ENCODE data around the gene TOPORS.
A peak's percentile ranks its signal among the peaks of the same experiment; 100 is the strongest.

Gene TOPORS

DNA sequence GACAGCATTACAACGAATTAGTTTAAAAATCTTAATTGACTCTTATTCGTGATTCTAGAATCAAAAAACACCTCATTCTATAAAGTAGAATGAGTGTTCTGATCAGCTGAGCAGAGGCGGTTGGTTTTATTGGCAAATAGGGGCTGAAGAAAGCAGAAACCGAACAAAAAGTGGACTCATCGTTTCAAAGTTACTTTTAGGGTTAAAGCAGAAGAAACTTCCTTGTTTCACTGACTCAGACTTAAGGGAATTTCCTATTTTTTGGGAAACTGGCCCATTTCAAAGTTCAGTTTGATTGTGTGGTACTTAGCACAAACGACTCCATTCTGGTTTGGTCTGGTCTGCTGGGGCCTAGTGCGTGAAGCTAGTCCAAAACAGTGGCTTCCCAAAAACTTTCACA is 21.4 kb upstream of the TOPORS start:
- peaks cover 26% of the 10 kb centered on the region for H3F3A ChIP-seq (ENCODE audit: insufficient read depth, low read length)
- H3K4me1 ChIP-seq (ENCODE audit: low read length), result peaks cover 38% of the 10 kb centered on the region
- H3K79me2 ChIP-seq (ENCODE audit: low read length), result peaks cover 40% of the 10 kb centered on the region
- H3K9me3 ChIP-seq (replicated peaks; ENCODE audit: insufficient read depth, low read length), result no peaks in the 10 kb centered on the region
- no peak overlapping the region for H3K27ac ChIP-seq (ENCODE audit: low read length)
- H2AFZ ChIP-seq (ENCODE audit: low read length), result peak overlapping the region; percentile 96
- no peaks in the 10 kb centered on the region for H3K27me3 ChIP-seq (replicated peaks; ENCODE audit: insufficient read depth, low read length)
- TF ChIP-seq, protein P1, sequence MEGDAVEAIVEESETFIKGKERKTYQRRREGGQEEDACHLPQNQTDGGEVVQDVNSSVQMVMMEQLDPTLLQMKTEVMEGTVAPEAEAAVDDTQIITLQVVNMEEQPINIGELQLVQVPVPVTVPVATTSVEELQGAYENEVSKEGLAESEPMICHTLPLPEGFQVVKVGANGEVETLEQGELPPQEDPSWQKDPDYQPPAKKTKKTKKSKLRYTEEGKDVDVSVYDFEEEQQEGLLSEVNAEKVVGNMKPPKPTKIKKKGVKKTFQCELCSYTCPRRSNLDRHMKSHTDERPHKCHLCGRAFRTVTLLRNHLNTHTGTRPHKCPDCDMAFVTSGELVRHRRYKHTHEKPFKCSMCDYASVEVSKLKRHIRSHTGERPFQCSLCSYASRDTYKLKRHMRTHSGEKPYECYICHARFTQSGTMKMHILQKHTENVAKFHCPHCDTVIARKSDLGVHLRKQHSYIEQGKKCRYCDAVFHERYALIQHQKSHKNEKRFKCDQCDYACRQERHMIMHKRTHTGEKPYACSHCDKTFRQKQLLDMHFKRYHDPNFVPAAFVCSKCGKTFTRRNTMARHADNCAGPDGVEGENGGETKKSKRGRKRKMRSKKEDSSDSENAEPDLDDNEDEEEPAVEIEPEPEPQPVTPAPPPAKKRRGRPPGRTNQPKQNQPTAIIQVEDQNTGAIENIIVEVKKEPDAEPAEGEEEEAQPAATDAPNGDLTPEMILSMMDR (IDR thresholded peaks at IDR 0.05; ENCODE audit: low read length), result no peak
- no peak for TF ChIP-seq EZH2phosphoT487 (IDR thresholded peaks at IDR 0.05; ENCODE audit: low read length)
- no peak for TF ChIP-seq EZH2 (optimal IDR thresholded peaks at IDR 0.05; ENCODE audit: low read depth, low read length)
- no peak for DNase-seq
- peak overlapping the region; percentile 100 for H3K4me3 ChIP-seq (ENCODE audit: low read length)
- peak overlapping the region; percentile 94 for H3K4me2 ChIP-seq (ENCODE audit: low read depth, low read length)
- H4K20me1 ChIP-seq (ENCODE audit: insufficient read depth, low read length), result no peaks in the 10 kb centered on the region; the same call in 1 of the 2 replicates
- no peaks in the 10 kb centered on the region for H3K36me3 ChIP-seq (replicated peaks; ENCODE audit: insufficient read depth, low read length)
- H3K9me2 ChIP-seq (replicated peaks; ENCODE audit: insufficient read depth, low read length), result no peaks in the 10 kb centered on the region
- no peak overlapping the region for H3K9ac ChIP-seq (ENCODE audit: low read length)

DNA sequence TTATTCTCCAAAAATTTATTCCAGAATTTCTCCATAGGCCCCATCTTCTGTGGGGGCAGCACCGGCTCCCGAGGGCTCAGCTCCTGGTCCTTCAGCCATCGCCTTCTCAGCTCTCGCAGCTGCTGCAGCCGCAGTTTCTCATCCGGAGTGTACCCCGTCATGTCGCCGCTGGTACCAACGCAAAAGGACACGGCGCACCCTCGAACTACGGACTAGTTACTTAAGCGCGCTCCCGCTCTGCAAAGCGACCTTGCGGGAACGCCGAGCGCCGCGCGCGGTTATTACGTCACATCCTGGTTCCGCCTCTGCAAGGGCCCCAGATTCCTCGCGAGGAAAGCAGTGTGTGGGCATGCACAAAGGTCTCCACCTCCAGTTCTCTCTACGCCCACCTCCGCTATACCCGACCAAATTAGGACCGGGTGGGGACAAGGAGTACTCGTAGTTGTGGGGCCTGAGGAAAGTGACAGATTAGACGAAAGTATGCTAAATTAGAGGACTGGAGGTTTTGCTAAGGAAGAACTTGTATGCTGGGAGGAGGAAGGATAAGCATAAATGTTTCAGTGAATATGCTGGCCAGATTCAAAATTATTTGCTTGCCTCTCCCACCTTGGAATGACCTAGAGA is 20.6 kb upstream of the TOPORS start, which contains the start of gene NDUFB6:
Gene NDUFB6 (minus strand): TSS at position 260 of the 624 bp plus-strand sequence. CDS start 99 bp downstream, at position 161.
- peak within 1 kb of the TSS; percentile 94 for H3K4me2 ChIP-seq (ENCODE audit: low read depth, low read length)
- H3K4me1 ChIP-seq (ENCODE audit: low read length), result peaks cover 32% of the 10 kb centered on the region
- H3K27ac ChIP-seq (ENCODE audit: low read length), result peak within 1 kb of the TSS; percentile 84
- H4K20me1 ChIP-seq (ENCODE audit: insufficient read depth, low read length), result no peaks in the 10 kb centered on the region; the same call in 1 of the 2 replicates
- peak; percentile 97 for DNase-seq
- H3K9ac ChIP-seq (ENCODE audit: low read length), result peak within 1 kb of the TSS; percentile 91
- peaks cover 26% of the 10 kb centered on the region for H3F3A ChIP-seq (ENCODE audit: insufficient read depth, low read length)
- H3K79me2 ChIP-seq (ENCODE audit: low read length), result peaks cover 43% of the 10 kb centered on the region
- H3K4me3 ChIP-seq (ENCODE audit: low read length), result peak within 1 kb of the TSS; percentile 100
- H3K9me3 ChIP-seq (replicated peaks; ENCODE audit: insufficient read depth, low read length), result no peaks in the 10 kb centered on the region
- no peaks in the 10 kb centered on the region for H3K36me3 ChIP-seq (replicated peaks; ENCODE audit: insufficient read depth, low read length)
- no peaks in the 10 kb centered on the region for H3K27me3 ChIP-seq (replicated peaks; ENCODE audit: insufficient read depth, low read length)
- no peaks in the 10 kb centered on the region for H3K9me2 ChIP-seq (replicated peaks; ENCODE audit: insufficient read depth, low read length)
- peak within 1 kb of the TSS; percentile 96 for H2AFZ ChIP-seq (ENCODE audit: low read length)
- TF ChIP-seq, protein P1 (IDR thresholded peaks at IDR 0.05; ENCODE audit: low read length), result no peak
- no peak for TF ChIP-seq EZH2phosphoT487 (IDR thresholded peaks at IDR 0.05; ENCODE audit: low read length)
- TF ChIP-seq EZH2 (optimal IDR thresholded peaks at IDR 0.05; ENCODE audit: low read depth, low read length), result no peak

DNA sequence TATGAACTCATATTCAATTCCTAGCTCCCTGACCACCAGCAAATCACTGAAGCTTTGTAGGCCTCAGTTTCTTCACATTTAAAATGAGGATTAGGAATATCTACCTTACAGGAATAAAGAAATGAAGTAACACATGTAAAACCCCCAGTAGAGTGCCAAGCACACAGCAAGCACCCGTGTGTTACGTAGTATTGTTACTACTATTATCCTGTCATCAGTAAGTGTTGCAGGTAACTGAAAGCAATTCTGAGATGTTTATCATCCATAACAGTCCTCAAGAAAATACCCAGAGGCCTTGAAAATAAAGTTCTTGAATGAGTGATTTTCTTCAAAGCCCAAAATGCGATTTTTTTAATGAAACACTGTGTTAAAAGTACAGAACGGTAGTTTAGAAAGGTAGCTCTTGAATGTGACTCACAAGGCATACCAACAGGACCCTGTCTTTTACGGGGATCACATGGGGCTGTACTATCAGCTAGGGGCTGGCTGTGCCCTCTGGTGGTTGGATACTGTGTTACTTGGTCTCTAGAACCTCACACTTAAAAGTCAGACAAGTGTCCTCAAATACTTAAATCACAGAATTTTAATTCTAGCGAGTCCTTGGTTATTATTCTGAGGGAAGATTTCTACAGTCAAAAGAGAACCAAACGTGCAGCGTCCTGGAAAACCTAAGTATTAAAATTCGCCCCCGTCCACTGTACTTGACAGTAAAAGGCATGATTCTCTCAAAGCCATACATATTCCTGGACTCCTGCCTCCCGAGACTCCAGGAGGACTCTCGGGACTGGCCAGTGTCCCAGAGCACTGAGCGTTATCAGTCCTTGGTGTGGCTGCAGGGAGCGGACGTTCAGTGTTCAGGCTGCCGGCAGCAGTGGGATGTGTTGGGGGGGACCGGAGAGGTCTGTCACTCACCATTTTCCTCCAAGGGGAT is 19.8 kb upstream of the TOPORS start:
- H3F3A ChIP-seq (ENCODE audit: insufficient read depth, low read length), result peaks cover 21% of the 10 kb centered on the region
- TF ChIP-seq, protein P1 (IDR thresholded peaks at IDR 0.05; ENCODE audit: low read length), result peak; percentile 81
- TF ChIP-seq EZH2phosphoT487 (IDR thresholded peaks at IDR 0.05; ENCODE audit: low read length), result no peak
- H3K4me3 ChIP-seq (ENCODE audit: low read length), result peak overlapping the region; percentile 100
- H3K9me3 ChIP-seq (replicated peaks; ENCODE audit: insufficient read depth, low read length), result no peaks in the 10 kb centered on the region
- peaks cover 49% of the 10 kb centered on the region for H3K79me2 ChIP-seq (ENCODE audit: low read length)
- H3K27ac ChIP-seq (ENCODE audit: low read length), result peak overlapping the region; percentile 84
- DNase-seq, result peak; percentile 88
- H3K36me3 ChIP-seq (replicated peaks; ENCODE audit: insufficient read depth, low read length), result no peaks in the 10 kb centered on the region
- no peaks in the 10 kb centered on the region for H3K9me2 ChIP-seq (replicated peaks; ENCODE audit: insufficient read depth, low read length)
- H3K4me2 ChIP-seq (ENCODE audit: low read depth, low read length), result peak overlapping the region; percentile 94
- H4K20me1 ChIP-seq (ENCODE audit: insufficient read depth, low read length), result no peaks in the 10 kb centered on the region; the same call in 1 of the 2 replicates
- H3K4me1 ChIP-seq (ENCODE audit: low read length), result peaks cover 27% of the 10 kb centered on the region
- H2AFZ ChIP-seq (ENCODE audit: low read length), result peak overlapping the region; percentile 96
- H3K27me3 ChIP-seq (replicated peaks; ENCODE audit: insufficient read depth, low read length), result no peaks in the 10 kb centered on the region
- H3K9ac ChIP-seq (ENCODE audit: low read length), result peak overlapping the region; percentile 91

Data from MM.1S (cell line).